ENCODE results near the gene VPS4A.

DNA sequence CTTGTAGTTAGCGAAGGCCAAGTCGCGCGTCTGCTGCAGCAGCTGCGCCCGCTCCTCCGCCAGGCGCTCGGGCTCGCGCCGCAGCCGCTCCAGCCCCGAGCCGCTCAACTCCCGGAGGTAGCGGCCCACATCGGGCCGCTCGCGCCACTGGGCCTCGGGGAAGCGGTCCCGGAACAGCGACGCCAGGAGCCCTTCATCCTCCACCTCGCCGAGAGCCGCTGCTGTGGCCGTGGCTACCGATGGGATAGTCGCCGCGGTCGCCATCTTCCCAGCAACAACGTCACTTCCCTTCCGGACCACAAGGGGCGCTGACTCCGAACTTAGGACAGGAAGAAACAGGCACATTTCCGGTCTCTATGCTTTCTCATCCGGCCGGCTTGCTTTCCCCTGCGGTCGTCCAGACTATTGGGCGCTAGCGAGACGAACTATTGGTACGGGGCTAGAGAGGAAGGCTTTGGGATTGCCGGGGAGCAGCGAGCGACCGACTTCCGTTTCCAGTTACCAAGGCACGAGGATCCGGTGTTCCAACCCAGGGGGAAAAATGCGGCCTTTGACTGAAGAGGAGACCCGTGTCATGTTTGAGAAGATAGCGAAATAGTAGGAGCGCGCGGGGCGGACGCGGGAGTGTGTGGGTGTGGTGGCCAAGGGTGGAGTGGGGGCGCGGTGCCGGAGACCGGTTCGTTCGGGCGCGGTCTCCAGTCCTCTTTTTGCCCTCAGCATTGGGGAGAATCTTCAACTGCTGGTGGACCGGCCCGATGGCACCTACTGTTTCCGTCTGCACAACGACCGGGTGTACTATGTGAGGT, 28.3 kb downstream of the VPS4A start, which contains the start of the genes COG8 and NIP7:
- TF ChIP-seq CTCF (IDR thresholded peaks at IDR 0.05) (peak; percentile 77), TCF7L2 (IDR thresholded peaks at IDR 0.05; ENCODE audit: low read depth, low read length) (no peak), POLR2AphosphoS5 (IDR thresholded peaks at IDR 0.05; ENCODE audit: low read depth, low read length) (peak; percentile 77)
- TF ChIP-seq, protein P1, sequence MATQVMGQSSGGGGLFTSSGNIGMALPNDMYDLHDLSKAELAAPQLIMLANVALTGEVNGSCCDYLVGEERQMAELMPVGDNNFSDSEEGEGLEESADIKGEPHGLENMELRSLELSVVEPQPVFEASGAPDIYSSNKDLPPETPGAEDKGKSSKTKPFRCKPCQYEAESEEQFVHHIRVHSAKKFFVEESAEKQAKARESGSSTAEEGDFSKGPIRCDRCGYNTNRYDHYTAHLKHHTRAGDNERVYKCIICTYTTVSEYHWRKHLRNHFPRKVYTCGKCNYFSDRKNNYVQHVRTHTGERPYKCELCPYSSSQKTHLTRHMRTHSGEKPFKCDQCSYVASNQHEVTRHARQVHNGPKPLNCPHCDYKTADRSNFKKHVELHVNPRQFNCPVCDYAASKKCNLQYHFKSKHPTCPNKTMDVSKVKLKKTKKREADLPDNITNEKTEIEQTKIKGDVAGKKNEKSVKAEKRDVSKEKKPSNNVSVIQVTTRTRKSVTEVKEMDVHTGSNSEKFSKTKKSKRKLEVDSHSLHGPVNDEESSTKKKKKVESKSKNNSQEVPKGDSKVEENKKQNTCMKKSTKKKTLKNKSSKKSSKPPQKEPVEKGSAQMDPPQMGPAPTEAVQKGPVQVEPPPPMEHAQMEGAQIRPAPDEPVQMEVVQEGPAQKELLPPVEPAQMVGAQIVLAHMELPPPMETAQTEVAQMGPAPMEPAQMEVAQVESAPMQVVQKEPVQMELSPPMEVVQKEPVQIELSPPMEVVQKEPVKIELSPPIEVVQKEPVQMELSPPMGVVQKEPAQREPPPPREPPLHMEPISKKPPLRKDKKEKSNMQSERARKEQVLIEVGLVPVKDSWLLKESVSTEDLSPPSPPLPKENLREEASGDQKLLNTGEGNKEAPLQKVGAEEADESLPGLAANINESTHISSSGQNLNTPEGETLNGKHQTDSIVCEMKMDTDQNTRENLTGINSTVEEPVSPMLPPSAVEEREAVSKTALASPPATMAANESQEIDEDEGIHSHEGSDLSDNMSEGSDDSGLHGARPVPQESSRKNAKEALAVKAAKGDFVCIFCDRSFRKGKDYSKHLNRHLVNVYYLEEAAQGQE (IDR thresholded peaks at IDR 0.05; ENCODE audit: insufficient read depth in 1 of 2, low read depth in 2 of 2, low read length in 1 of 2) = peak in 1 of 2 experiments; percentile 54; a peak in 1 of 4 replicates
